ENCODE measurements around the gene MOCOS.

MOCOS gene

GRCh38 chr18:36307513-36307912 lies 120.2 kb downstream of the MOCOS start:
- no peak for DNase-seq (ENCODE audit: extremely low spot score)

GRCh38 chr18:36308711-36309435 lies 121.6 kb downstream of the MOCOS start:
- TF ChIP-seq CTCF (IDR thresholded peaks at IDR 0.05; ENCODE audit: control extremely low read depth, extremely low read depth, low read depth, missing control alignments): no peak
- ChIA-PET POLR2A (no interaction called here), CTCF (interaction anchor here (1.9 kb wide), 1 partner anchor 14 kb away, joined by 5 read pairs; no protein-coding TSS in a partner anchor)
- DNase-seq (ENCODE audit: extremely low spot score): no peak

More at GRCh38 chr18:36307513-36307912, 120.2 kb downstream of the MOCOS start:
- POLR2A ChIA-PET: no interaction called here
- TF ChIP-seq CTCF (IDR thresholded peaks at IDR 0.05; ENCODE audit: control extremely low read depth, extremely low read depth, low read depth, missing control alignments): no peak
- CTCF ChIA-PET: no interaction called here

- DNase-seq (ENCODE audit: extremely low spot score): no peak
- CTCF ChIA-PET: interaction anchor here (1.9 kb wide), 1 partner anchor 15 kb away, joined by 5 read pairs; no protein-coding TSS in a partner anchor
- no peak for TF ChIP-seq CTCF (IDR thresholded peaks at IDR 0.05; ENCODE audit: control extremely low read depth, extremely low read depth, low read depth, missing control alignments)
- POLR2A ChIA-PET: no interaction called here
Measured at GRCh38 chr18:36309436-36310391, 122.4 kb downstream of the MOCOS start.

- ChIA-PET POLR2A (no interaction called here), CTCF (no interaction called here)
- TF ChIP-seq CTCF (IDR thresholded peaks at IDR 0.05; ENCODE audit: control extremely low read depth, extremely low read depth, low read depth, missing control alignments): no peak
- no peak for DNase-seq (ENCODE audit: extremely low spot score)
Measured at GRCh38 chr18:36311026-36311570, 123.8 kb downstream of the MOCOS start.

GRCh38 chr18:36312806-36313395 lies 125.6 kb downstream of the MOCOS start:
- no peak for TF ChIP-seq CTCF (IDR thresholded peaks at IDR 0.05; ENCODE audit: control extremely low read depth, extremely low read depth, low read depth, missing control alignments)
- POLR2A ChIA-PET: no interaction called here
- DNase-seq (ENCODE audit: extremely low spot score): no peak
- CTCF ChIA-PET: no interaction called here

GRCh38 chr18:36314098-36314497 lies 126.8 kb downstream of the MOCOS start:
- no peak for TF ChIP-seq CTCF (IDR thresholded peaks at IDR 0.05; ENCODE audit: control extremely low read depth, extremely low read depth, low read depth, missing control alignments)
- ChIA-PET CTCF (no interaction called here), POLR2A (no interaction called here)
- DNase-seq (ENCODE audit: extremely low spot score): no peak

Data from GM10248 (cell line).